ENCODE results near the gene ZNF608. TPM values are rescaled to one million over a fixed set of nuclear protein-coding genes. Genes with fewer than 3 reads are reported as not detected.

Gene ZNF608
- polyA plus RNA-seq, 3 donors = 63.8 to 81.9 (median 70.2) TPM

- no peak for DNase-seq (ENCODE audit: extremely low read depth in 1 of 11, low read depth in 9 of 11, low spot score in 4 of 11)
These were observed 19.6 kb downstream of the ZNF608 start for GRCh38 chr5:124726631-124727362.

- no peak for DNase-seq (ENCODE audit: extremely low read depth in 1 of 11, low read depth in 9 of 11, low spot score in 4 of 11)
These were observed 20.7 kb downstream of the ZNF608 start for GRCh38 chr5:124725622-124726258.

GRCh38 chr5:124725040-124725434, 21.4 kb downstream of the ZNF608 start:
- no peak for DNase-seq (ENCODE audit: extremely low read depth in 1 of 11, low read depth in 9 of 11, low spot score in 4 of 11)

GRCh38 chr5:124724357-124725039, 21.9 kb downstream of the ZNF608 start:
- no peak for DNase-seq (ENCODE audit: extremely low read depth in 1 of 11, low read depth in 9 of 11, low spot score in 4 of 11)

GRCh38 chr5:124721229-124721735, 25.2 kb downstream of the ZNF608 start:
- DNase-seq (ENCODE audit: extremely low read depth in 1 of 11, low read depth in 9 of 11, low spot score in 4 of 11) = no peak

GRCh38 chr5:124720593-124720992, 25.8 kb downstream of the ZNF608 start:
- no peak for DNase-seq (ENCODE audit: extremely low read depth in 1 of 11, low read depth in 9 of 11, low spot score in 4 of 11)

GRCh38 chr5:124719113-124719967, 27.1 kb downstream of the ZNF608 start:
- DNase-seq (ENCODE audit: extremely low read depth in 1 of 11, low read depth in 9 of 11, low spot score in 4 of 11) = no peak

- no peak for DNase-seq (ENCODE audit: extremely low read depth in 1 of 11, low read depth in 9 of 11, low spot score in 4 of 11)
These were observed 28.1 kb downstream of the ZNF608 start for GRCh38 chr5:124718380-124718789.

- no peak for DNase-seq (ENCODE audit: extremely low read depth in 1 of 11, low read depth in 9 of 11, low spot score in 4 of 11)
These were observed 30.3 kb downstream of the ZNF608 start for GRCh38 chr5:124716169-124716568.

- DNase-seq (ENCODE audit: extremely low read depth in 1 of 11, low read depth in 9 of 11, low spot score in 4 of 11) = no peak
These were observed 31.5 kb downstream of the ZNF608 start for GRCh38 chr5:124714910-124715309.

- DNase-seq (ENCODE audit: extremely low read depth in 1 of 11, low read depth in 9 of 11, low spot score in 4 of 11) = no peak
These were observed 32.8 kb downstream of the ZNF608 start for GRCh38 chr5:124713595-124713994.

- DNase-seq (ENCODE audit: extremely low read depth in 1 of 11, low read depth in 9 of 11, low spot score in 4 of 11) = no peak
These were observed 33.6 kb downstream of the ZNF608 start for GRCh38 chr5:124712731-124713305.

- DNase-seq (ENCODE audit: extremely low read depth in 1 of 11, low read depth in 9 of 11, low spot score in 4 of 11) = no peak
These were observed 38.4 kb downstream of the ZNF608 start for GRCh38 chr5:124708086-124708485.

- no peak for DNase-seq (ENCODE audit: extremely low read depth in 1 of 11, low read depth in 9 of 11, low spot score in 4 of 11)
These were observed 38.9 kb downstream of the ZNF608 start for GRCh38 chr5:124707520-124707919.

- peak in 6 of 11 donors; percentile 35 to 69 (median 52) for DNase-seq (ENCODE audit: extremely low read depth in 1 of 11, low read depth in 9 of 11, low spot score in 4 of 11)
These were observed 39.6 kb downstream of the ZNF608 start for GRCh38 chr5:124706729-124707361.

- DNase-seq (ENCODE audit: extremely low read depth in 1 of 11, low read depth in 9 of 11, low spot score in 4 of 11) = no peak
These were observed 40.4 kb downstream of the ZNF608 start for GRCh38 chr5:124706051-124706450.

GRCh38 chr5:124705577-124705976, 40.9 kb downstream of the ZNF608 start:
- DNase-seq (ENCODE audit: extremely low read depth in 1 of 11, low read depth in 9 of 11, low spot score in 4 of 11) = no peak

- no peak for DNase-seq (ENCODE audit: extremely low read depth in 1 of 11, low read depth in 9 of 11, low spot score in 4 of 11)
These were observed 41.7 kb downstream of the ZNF608 start for GRCh38 chr5:124704594-124705284.

Data from renal cortex interstitium (tissue), 11 donors.